ENCODE measurements around the gene FAM98A. TPM values are rescaled to one million over a fixed set of nuclear protein-coding genes. Genes with fewer than 3 reads are reported as not detected.

Gene FAM98A
- total and polyA plus RNA-seq, 2 of the 4 experiments (the other 2 are of a cell fraction): 113 to 131 TPM

DNA sequence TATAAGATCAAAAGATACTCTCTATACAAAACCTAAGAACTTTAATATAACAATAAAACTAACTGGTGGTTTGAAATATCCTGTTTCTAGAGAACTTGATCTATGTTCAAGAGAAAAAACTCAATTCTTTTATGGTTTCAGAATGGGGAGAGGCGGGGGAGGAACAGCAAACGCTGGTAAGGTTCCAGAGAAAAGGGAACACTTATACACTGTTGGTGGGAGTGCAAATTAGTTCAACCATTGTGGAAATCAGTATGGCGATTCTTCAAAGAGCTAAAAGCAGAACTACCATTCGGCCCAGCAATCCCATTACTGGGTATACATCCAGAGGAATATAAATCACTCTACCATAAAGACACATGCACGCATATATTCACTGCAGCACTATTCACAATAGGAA lies 17.2 kb downstream of the FAM98A start:
- Histone ChIP-seq H2AK5ac (ENCODE audit: low read depth, low read length) (no peak overlapping the region), H3K18ac (ENCODE audit: low read depth, low read length) (no peak overlapping the region), H2BK20ac (ENCODE audit: low read depth, low read length) (no peak overlapping the region), H2BK15ac (ENCODE audit: low read depth, low read length) (no peak overlapping the region), H2BK120ac (ENCODE audit: low read depth, low read length) (no peak overlapping the region), H3K14ac (replicated peaks; ENCODE audit: low read depth, low read length) (no peak overlapping the region), H2AFZ (replicated peaks; ENCODE audit: low read length, poor library complexity) (no peak overlapping the region), H2BK5ac (ENCODE audit: low read depth, low read length, poor library complexity, severe bottlenecking) (no peak overlapping the region), H2AK9ac (replicated peaks; ENCODE audit: low read depth, low read length, poor library complexity) (no peak overlapping the region), H4K91ac (ENCODE audit: insufficient read depth, low read depth, low read length) (no peak overlapping the region), H3K79me1 (ENCODE audit: low read depth in 1 of 2, low read length in 2 of 2) (peaks cover 4 to 17% of the 10 kb centered on the region in 2 experiments; a peak in 3 of 4 replicates), H3K56ac (ENCODE audit: extremely low read depth, insufficient read depth, low read length) (no peak overlapping the region), H3K27ac (ENCODE audit: insufficient read depth, low read length) (no peak overlapping the region), H3K4me3 (ENCODE audit: insufficient read depth, low read depth, low read length) (no peak overlapping the region), H3K4me1 (ENCODE audit: control insufficient read depth, insufficient read depth, low read length) (no peaks in the 10 kb centered on the region), H3K9me3 (ENCODE audit: control insufficient read depth, insufficient read depth, low read length) (no peaks in the 10 kb centered on the region), H4K8ac (ENCODE audit: low read depth in 2 of 2, low read length in 2 of 2) (no peak overlapping the region), H3K23ac (ENCODE audit: low read depth, low read length) (no peak overlapping the region), H3K9ac (ENCODE audit: low read depth, low read length) (no peak overlapping the region), H4K20me1 (ENCODE audit: insufficient read depth, low read length) (no peaks in the 10 kb centered on the region), H3K36me3 (ENCODE audit: control insufficient read depth, insufficient read depth, low read length) (peaks cover 17% of the 10 kb centered on the region), H4K5ac (ENCODE audit: low read depth, low read length) (no peak overlapping the region), H3K4me2 (ENCODE audit: low read depth, low read length) (no peak overlapping the region), H3K27me3 (ENCODE audit: control insufficient read depth, insufficient read depth, low read length) (no peaks in the 10 kb centered on the region), H3K9me1 (ENCODE audit: insufficient read depth, low read length) (no peaks in the 10 kb centered on the region), H3K4ac (ENCODE audit: low read depth, low read length) (no peak overlapping the region)
- no TSS peak for BruUV-seq (replicated peaks)
- in situ Hi-C loops (cut with MboI; ENCODE audit: low sequenced_read_pairs) (loop anchor here (5.0 kb wide), 1 partner anchor 105 kb away; the partner anchor contains the start of gene RASGRP3), dilution Hi-C loops (cut with HindIII; ENCODE audit: low sequenced_read_pairs, unreplicated experiment) (no loop called here), intact Hi-C loops (cut with micrococcal nuclease) (loop anchor here (2.0 to 10.0 kb wide), 6 partner anchors 290 to 1030 kb away; no protein-coding TSS in a partner anchor)
- no peak for DNase-seq
- CTCF ChIA-PET: interaction anchor here (1.0 kb wide), 1 partner anchor 169 kb away, joined by 8 read pairs; no protein-coding TSS in a partner anchor
- ATAC-seq (ENCODE audit: low read depth): no peak
- TF ChIP-seq NFE2L2 (IDR thresholded peaks at IDR 0.05; ENCODE audit: low read depth, low read length): no peak
- TF ChIP-seq, protein P1, sequence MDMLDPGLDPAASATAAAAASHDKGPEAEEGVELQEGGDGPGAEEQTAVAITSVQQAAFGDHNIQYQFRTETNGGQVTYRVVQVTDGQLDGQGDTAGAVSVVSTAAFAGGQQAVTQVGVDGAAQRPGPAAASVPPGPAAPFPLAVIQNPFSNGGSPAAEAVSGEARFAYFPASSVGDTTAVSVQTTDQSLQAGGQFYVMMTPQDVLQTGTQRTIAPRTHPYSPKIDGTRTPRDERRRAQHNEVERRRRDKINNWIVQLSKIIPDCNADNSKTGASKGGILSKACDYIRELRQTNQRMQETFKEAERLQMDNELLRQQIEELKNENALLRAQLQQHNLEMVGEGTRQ (IDR thresholded peaks at IDR 0.05; ENCODE audit: low read depth, low read length): no peak
- no CpG with 5 or more reads among the region's 5 CpGs for WGBS, 2 experiments (ENCODE audit: extremely low coverage in 2 of 2, insufficient read length in 1 of 2)
- POLR2A ChIA-PET (ENCODE audit: unreplicated experiment): no interaction called here

Data from IMR-90 (cell line).